H1 (cell line): ENCODE measurements around the gene TMEM187. TPM values are rescaled to one million over a fixed set of nuclear protein-coding genes. Genes with fewer than 3 reads are reported as not detected.

Experiments used
- CTCF ChIA-PET: fragments of 300-600 bp; sonication (Branson Sonifier 250); formaldehyde crosslinking; loops from one replicate; lab custom pipeline; 2021; ENCODE audit not compliant: partially characterized antibody; lab: Charles Lee
- POLR2A ChIA-PET: fragments of 300-600 bp; sonication (Branson Sonifier 250); formaldehyde crosslinking; loops from one replicate; lab custom pipeline; 2021; ENCODE audit warnings: inconsistent platforms; ENCODE audit not compliant: partially characterized antibody; lab: Charles Lee
- DNase-seq, 2 experiments: peaks; one replicate each; pipeline versions ENCODE4 v3.0.0 to v3.0.0-alpha.2; 2010 to 2022; ENCODE audit warnings: low spot score in 2 of 2, low read depth in 1 of 2, mixed read lengths in 1 of 2
- FAIRE-seq: peaks from 2 replicates; lab custom pipeline; 2011; peaks lifted over from hg19 to GRCh38; lab: Jason Lieb, UNC
- H2AFZ ChIP-seq: 2 replicates; pipeline ENCODE4 v1.8.1; 2012; ENCODE audit warnings: low read length, inconsistent platforms
- H2AK5ac ChIP-seq: 2 replicates; pipeline ENCODE4 v1.6.1; 2013; ENCODE audit warnings: low read depth, low read length
- H2BK120ac ChIP-seq: replicated peaks from 2 replicates; pipeline ENCODE3; 2013; ENCODE audit warnings: low read depth, low read length, inconsistent platforms
- H2BK12ac ChIP-seq: 2 replicates; pipeline ENCODE4 v1.6.1; 2013; ENCODE audit warnings: low read depth, low read length
- H2BK15ac ChIP-seq: 2 replicates; pipeline ENCODE4 v1.6.1; 2013; ENCODE audit warnings: low read length
- H2BK20ac ChIP-seq: 2 replicates; pipeline ENCODE4 v1.6.1; 2013; ENCODE audit warnings: low read length
- H2BK5ac ChIP-seq: 2 replicates; pipeline ENCODE4 v1.6.1; 2013; ENCODE audit warnings: low read depth, low read length
- H3K14ac ChIP-seq: 2 replicates; pipeline ENCODE4 v1.6.1; 2013; ENCODE audit warnings: inconsistent platforms; ENCODE audit not compliant: insufficient read length
- H3K18ac ChIP-seq: 2 replicates; pipeline ENCODE4 v1.6.1; 2013; ENCODE audit warnings: low read length; ENCODE audit errors: extremely low read depth
- H3K23ac ChIP-seq: 2 replicates; pipeline ENCODE4 v1.6.1; 2013; ENCODE audit warnings: inconsistent platforms; ENCODE audit not compliant: insufficient read length
- H3K23me2 ChIP-seq: 2 replicates; pipeline ENCODE4 v1.6.1; 2013; ENCODE audit warnings: low read depth, low read length
- H3K27ac ChIP-seq: 2 replicates; pipeline ENCODE4 v1.6.1; 2011; ENCODE audit warnings: low read depth, low read length, inconsistent platforms
- H3K27me3 ChIP-seq, 4 experiments: replicated peaks in 1 of 4; 1 replicate in 1 of 4; 2 replicates in 3 of 4; pipeline versions ENCODE4 v1.6.1 to v1.8.1; 2011 to 2013; ENCODE audit warnings: low read length in 3 of 4, mild to moderate bottlenecking in 3 of 4, inconsistent platforms in 2 of 4, mixed read lengths in 2 of 4, moderate library complexity in 1 of 4; ENCODE audit not compliant: control insufficient read depth in 3 of 4, insufficient read depth in 3 of 4; ENCODE audit errors: extremely low read depth in 1 of 4
- H3K36me3 ChIP-seq, 4 experiments: 2 replicates each; pipeline versions ENCODE4 v1.6.1 to v1.8.1; 2011 to 2013; ENCODE audit warnings: mild to moderate bottlenecking in 4 of 4, low read length in 3 of 4, moderate library complexity in 2 of 4, control low read depth in 1 of 4, inconsistent platforms in 1 of 4; ENCODE audit not compliant: insufficient read depth in 4 of 4, control insufficient read depth in 2 of 4
- H3K4ac ChIP-seq: replicated peaks from 2 replicates; pipeline ENCODE3; 2013; ENCODE audit warnings: low read length, low read depth, mixed read lengths, inconsistent platforms; ENCODE audit not compliant: insufficient read length
- H3K4me1 ChIP-seq, 4 experiments: replicated peaks in 1 of 4; 1 replicate in 1 of 4; 2 replicates in 3 of 4; pipeline versions ENCODE4 v1.6.1 to v1.8.1; 2011 to 2013; ENCODE audit warnings: low read length in 3 of 4, inconsistent platforms in 2 of 4, mixed read lengths in 1 of 4; ENCODE audit not compliant: insufficient read depth in 4 of 4, control insufficient read depth in 3 of 4
- H3K4me2 ChIP-seq, 2 experiments: 2 replicates each; pipeline versions ENCODE4 v1.6.1 to v1.8.1; 2011 to 2013; ENCODE audit warnings: low read depth in 2 of 2, low read length in 2 of 2, control low read depth in 1 of 2, inconsistent platforms in 1 of 2, mild to moderate bottlenecking in 1 of 2; ENCODE audit not compliant: insufficient read depth in 1 of 2
- H3K4me3 ChIP-seq, 4 experiments: fragments of 200-600, 300-600 bp in 1 of 4; sonication (generic), shearing (Covaris generic), sonication (Bioruptor Twin) in 1 of 4; 2 replicates each; pipeline versions ENCODE4 v1.5.1 to v1.8.1; 2011 to 2016; ENCODE audit warnings: low read length in 4 of 4, low read depth in 3 of 4, control low read depth in 2 of 4, inconsistent platforms in 2 of 4, mild to moderate bottlenecking in 2 of 4, mixed read lengths in 1 of 4, moderate library complexity in 1 of 4; ENCODE audit not compliant: insufficient read depth in 2 of 4; ENCODE audit errors: extremely low read depth in 1 of 4
- H3K56ac ChIP-seq: replicated peaks from 2 replicates; pipeline ENCODE3; 2013; ENCODE audit warnings: low read depth, mild to moderate bottlenecking, mixed read lengths, low read length, inconsistent platforms; ENCODE audit not compliant: insufficient read length
- H3K79me1 ChIP-seq: 2 replicates; pipeline ENCODE4 v1.6.1; 2013; ENCODE audit warnings: low read depth, low read length, control low read depth
- H3K79me2 ChIP-seq, 2 experiments: 2 replicates each; pipeline versions ENCODE4 v1.6.1 to v1.8.1; 2012 to 2013; ENCODE audit warnings: low read length in 2 of 2, mild to moderate bottlenecking in 2 of 2, inconsistent platforms in 1 of 2; ENCODE audit not compliant: insufficient read depth in 2 of 2, control insufficient read depth in 1 of 2
- H3K9ac ChIP-seq, 4 experiments: replicated peaks in 1 of 4; 1 replicate in 1 of 4; 2 replicates in 3 of 4; pipeline versions ENCODE4 v1.6.1 to v1.8.1; 2011 to 2013; ENCODE audit warnings: low read depth in 3 of 4, low read length in 3 of 4, control low read depth in 2 of 4, mild to moderate bottlenecking in 2 of 4, moderate library complexity in 2 of 4, inconsistent platforms in 1 of 4; ENCODE audit errors: extremely low read depth in 1 of 4
- H3K9me3 ChIP-seq, 2 experiments: 2 replicates each; pipeline versions ENCODE4 v1.6.1 to v1.8.1; 2012 to 2013; ENCODE audit warnings: mild to moderate bottlenecking in 2 of 2, moderate library complexity in 2 of 2, control low read depth in 1 of 2, inconsistent platforms in 1 of 2, low read depth in 1 of 2, low read length in 1 of 2, mixed read lengths in 1 of 2; ENCODE audit not compliant: insufficient read depth in 2 of 2
- H4K20me1 ChIP-seq, 2 experiments: replicated peaks in 1 of 2; 2 replicates each; pipeline versions ENCODE3 to v1.8.1; 2011 to 2013; ENCODE audit warnings: inconsistent platforms in 2 of 2, low read length in 2 of 2, mild to moderate bottlenecking in 1 of 2; ENCODE audit not compliant: insufficient read depth in 2 of 2, control insufficient read depth in 1 of 2
- H4K5ac ChIP-seq: 2 replicates; pipeline ENCODE4 v1.6.1; 2013; ENCODE audit warnings: low read length, low read depth, mixed read lengths, inconsistent platforms; ENCODE audit not compliant: insufficient read length
- H4K8ac ChIP-seq: 2 replicates; pipeline ENCODE4 v1.8.0; 2013; ENCODE audit warnings: mild to moderate bottlenecking, moderate library complexity, low read length, inconsistent platforms; ENCODE audit not compliant: insufficient read depth; ENCODE audit errors: extremely low read depth
- H4K91ac ChIP-seq: replicated peaks from 2 replicates; pipeline ENCODE3; 2013; ENCODE audit warnings: low read length, mixed read lengths, inconsistent platforms; ENCODE audit not compliant: insufficient read length
- CREB1 ChIP-seq: IDR thresholded peaks from 2 replicates; pipeline ENCODE4 v1.6.1; 2012; ENCODE audit warnings: inconsistent platforms
- EGR1 ChIP-seq: IDR thresholded peaks from 2 replicates; pipeline ENCODE4 v1.6.1; 2011; ENCODE audit warnings: low read depth, low read length, borderline replicate concordance
- EP300 ChIP-seq, 2 experiments: IDR thresholded peaks; 1 replicate in 1 of 2; 2 replicates in 1 of 2; pipeline ENCODE4 v1.6.1; 2011 to 2012; ENCODE audit warnings: low read depth in 2 of 2, low read length in 2 of 2, mild to moderate bottlenecking in 2 of 2, borderline replicate concordance in 1 of 2, inconsistent platforms in 1 of 2, moderate library complexity in 1 of 2
- FOSL1 ChIP-seq: IDR thresholded peaks from 2 replicates; pipeline ENCODE4 v1.6.1; 2011; ENCODE audit warnings: mild to moderate bottlenecking, low read depth, low read length, moderate library complexity; ENCODE audit not compliant: insufficient read depth
- GTF2F1 ChIP-seq: IDR thresholded peaks from 2 replicates; pipeline ENCODE4 v1.6.1; 2012; ENCODE audit warnings: low read depth, low read length, improper control_type of control experiment, borderline replicate concordance
- POLR2A ChIP-seq, 2 experiments: IDR thresholded peaks; 1 replicate in 1 of 2; 2 replicates in 1 of 2; pipeline ENCODE4 v1.6.1; 2011; ENCODE audit warnings: low read depth in 2 of 2, low read length in 2 of 2, mild to moderate bottlenecking in 2 of 2; ENCODE audit errors: control extremely low read depth in 1 of 2
- WGBS, 2 experiments: shearing (Covaris generic) in 1 of 2; methylation state at CpG; one replicate each; pipeline versions ENCODE4 v1.1.6 to v1.1.7; 2013 to 2015; ENCODE audit warnings: low lambda C conversion rate in 2 of 2, mixed read lengths in 2 of 2, inconsistent platforms in 1 of 2, low coverage in 1 of 2, missing lambda C conversion rate in 1 of 2; ENCODE audit not compliant: insufficient replicate concordance in 2 of 2, insufficient coverage in 1 of 2, insufficient read length in 1 of 2; ENCODE audit errors: extremely low coverage in 1 of 2, missing lambda C conversion rate in 1 of 2; 5-methylcytosine and 5-hydroxymethylcytosine counted together
- polyA plus RNA-seq, 7 experiments: library from polyadenylated mRNA; depleted of rRNA in 3 of 7; stranded (reverse) in 5 of 7; unstranded in 2 of 7; fragments of >200 nt in 5 of 7; fragments of 200-250 nt in 2 of 7; gene quantifications; 1 replicate in 5 of 7; 2 replicates in 1 of 7; 4 replicates in 1 of 7; pipeline versions ENCODE4 v1.2.1 to v1.2.3, GENCODE V29; 2011 to 2013; ENCODE audit warnings: missing spikeins in 2 of 7, mixed read lengths in 2 of 7
- total RNA-seq: library from RNA; stranded (reverse); fragmentation: NEBNext Ultra II Directional; extraction: Animal tissue kit (Norgen Biotek cat#: 25700); gene quantifications from 2 replicates; pipeline ENCODE4 v1.2.1, GENCODE V29; 2021
- TF ChIP-seq, protein P1 (sequence below): IDR thresholded peaks from 2 replicates; pipeline ENCODE4 v1.6.1; 2011; ENCODE audit warnings: low read depth, mild to moderate bottlenecking, low read length; ENCODE audit not compliant: insufficient read depth

Gene TMEM187
- total and polyA plus RNA-seq, 2 of the 8 experiments (the other 6 are each of a cell fraction or from before 2014, with no cell fraction given) = 5.0 to 14.5 TPM

DNA sequence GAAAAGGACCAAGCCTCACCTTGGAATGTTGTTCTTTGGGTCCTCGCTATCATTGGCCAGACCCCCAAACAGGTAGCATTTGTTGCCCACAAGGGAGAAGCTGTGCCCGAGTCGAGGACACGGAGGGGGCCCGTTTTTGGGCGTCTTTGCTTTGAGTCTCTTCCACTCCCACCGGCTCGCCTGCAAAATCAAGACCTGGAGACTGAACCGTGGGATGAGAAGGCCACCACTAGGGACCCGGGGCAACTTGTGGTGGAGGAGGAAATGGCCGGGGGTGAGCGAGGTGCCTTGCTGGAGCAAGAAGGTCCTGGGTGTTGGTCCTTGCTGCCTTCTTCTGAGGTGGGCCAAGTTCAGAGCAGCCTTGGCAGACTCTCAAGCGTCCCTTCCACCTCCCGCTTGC is 8.4 kb upstream of the TMEM187 start:
- Histone ChIP-seq H3K4ac (no peak overlapping the region), H3K27ac (no peak overlapping the region), H4K20me1 (peaks cover 13 to 31% of the 10 kb centered on the region in 2 experiments), H2BK15ac (no peak overlapping the region), H4K8ac (no peak overlapping the region), H3K27me3 (no peaks in the 10 kb centered on the region), H3K56ac (no peak overlapping the region), H4K91ac (no peak overlapping the region), H3K79me2 (peaks cover 36 to 69% of the 10 kb centered on the region in 2 experiments), H2BK5ac (no peak overlapping the region), H3K79me1 (no peaks in the 10 kb centered on the region; the same call in 1 of the 2 replicates), H3K14ac (no peak overlapping the region), H2BK120ac (no peak overlapping the region), H3K36me3 (peaks cover 8 to 46% (median 29%) of the 10 kb centered on the region in 4 experiments), H3K4me3 (no peak overlapping the region), H3K18ac (no peak overlapping the region), H3K23me2 (no peaks in the 10 kb centered on the region; the same call in 1 of the 2 replicates), H3K23ac (no peak overlapping the region), H3K9me3 (no peaks in the 10 kb centered on the region), H3K9ac (no peak overlapping the region), H2BK12ac (no peak overlapping the region), H3K4me2 (no peak overlapping the region), H2AFZ (no peak overlapping the region), H3K4me1 (peaks cover 4 to 17% (median 13%) of the 10 kb centered on the region in 4 experiments), H2AK5ac (no peak overlapping the region), H2BK20ac (no peak overlapping the region), H4K5ac (no peak overlapping the region)
- CTCF ChIA-PET = interaction anchor here (0.9 to 11.2 kb wide), 2 partner anchors 16 to 24 kb away, joined by 6 to 102 read pairs; partner anchors contain the start of gene RENBP
- DNase-seq (no peak), FAIRE-seq (no peak)
- 99% methylated on average over 13 of the region's 14 CpGs; no CpG with 5 or more reads in 1 of the 2 experiments for WGBS, 2 experiments
- POLR2A ChIA-PET = interaction anchor here (1.1 to 1.2 kb wide), 3 partner anchors 12 to 63 kb away, joined by 3 read pairs; partner anchors contain the start of gene RENBP
- TF ChIP-seq CREB1 (no peak), FOSL1 (no peak), EGR1 (no peak), EP300 (IDR thresholded peaks at IDR 0.05; ENCODE audit: borderline replicate concordance in 1 of 2, low read depth in 2 of 2, low read length in 2 of 2) (no peak), GTF2F1 (no peak), POLR2A (IDR thresholded peaks at IDR 0.05; ENCODE audit: control extremely low read depth in 1 of 2, low read depth in 2 of 2, low read length in 2 of 2) (no peak)
- TF ChIP-seq, protein P1, sequence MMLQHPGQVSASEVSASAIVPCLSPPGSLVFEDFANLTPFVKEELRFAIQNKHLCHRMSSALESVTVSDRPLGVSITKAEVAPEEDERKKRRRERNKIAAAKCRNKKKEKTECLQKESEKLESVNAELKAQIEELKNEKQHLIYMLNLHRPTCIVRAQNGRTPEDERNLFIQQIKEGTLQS = no peak
